ENCODE measurements around the gene UBE3D. TPM values are rescaled to one million over a fixed set of nuclear protein-coding genes. Genes with fewer than 3 reads are reported as not detected.
"Not testable (repeated sequence)": the region's sequence is repeated elsewhere in the genome, so short reads cannot be mapped to it uniquely, and the experiment has no call there.

UBE3D gene
- total RNA-seq, 1 experiment from 2014 or later: 38.0 TPM

DNA sequence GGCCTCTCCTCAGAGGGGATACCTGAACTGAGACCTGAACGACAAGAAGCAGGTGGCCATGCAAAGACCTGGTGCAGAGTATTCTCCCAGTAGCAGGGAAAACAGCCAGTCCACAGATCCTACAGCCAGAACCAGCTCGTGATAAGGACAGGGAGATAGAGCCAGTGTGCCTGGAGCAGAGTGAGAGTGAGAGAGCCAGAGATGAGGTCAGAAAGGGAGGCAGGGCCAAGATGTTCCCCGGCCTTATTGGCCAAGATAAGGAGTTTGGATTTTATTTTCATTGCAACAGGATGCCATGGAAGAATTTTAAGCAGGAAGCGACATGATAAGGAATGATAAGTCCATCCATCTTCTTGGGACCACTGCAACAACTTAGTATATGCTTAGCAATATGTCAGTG lies 111.8 kb downstream of the UBE3D start:
- POLR2A ChIA-PET (ENCODE audit: low non-redundant PET): no interaction called here
- H3K27ac ChIP-seq (ENCODE audit: low read depth, low read length, poor library complexity, severe bottlenecking): no peak overlapping the region
- no peaks in the 10 kb centered on the region for H3K9me3 ChIP-seq (ENCODE audit: low read depth, low read length, poor library complexity, severe bottlenecking)
- H3K4me1 ChIP-seq (ENCODE audit: insufficient read depth, low read length, poor library complexity, severe bottlenecking): peaks cover 15% of the 10 kb centered on the region
- H3K4me3 ChIP-seq (ENCODE audit: low read depth, low read length, poor library complexity, severe bottlenecking): no peak overlapping the region
- H3K27me3 ChIP-seq (replicated peaks; ENCODE audit: insufficient read depth, low read depth, low read length, poor library complexity): no peaks in the 10 kb centered on the region
- no peak for TF ChIP-seq EZH2 (IDR thresholded peaks at IDR 0.05; ENCODE audit: borderline replicate concordance, low read depth, low read length, poor library complexity, severe bottlenecking)
- TF ChIP-seq, protein P1, sequence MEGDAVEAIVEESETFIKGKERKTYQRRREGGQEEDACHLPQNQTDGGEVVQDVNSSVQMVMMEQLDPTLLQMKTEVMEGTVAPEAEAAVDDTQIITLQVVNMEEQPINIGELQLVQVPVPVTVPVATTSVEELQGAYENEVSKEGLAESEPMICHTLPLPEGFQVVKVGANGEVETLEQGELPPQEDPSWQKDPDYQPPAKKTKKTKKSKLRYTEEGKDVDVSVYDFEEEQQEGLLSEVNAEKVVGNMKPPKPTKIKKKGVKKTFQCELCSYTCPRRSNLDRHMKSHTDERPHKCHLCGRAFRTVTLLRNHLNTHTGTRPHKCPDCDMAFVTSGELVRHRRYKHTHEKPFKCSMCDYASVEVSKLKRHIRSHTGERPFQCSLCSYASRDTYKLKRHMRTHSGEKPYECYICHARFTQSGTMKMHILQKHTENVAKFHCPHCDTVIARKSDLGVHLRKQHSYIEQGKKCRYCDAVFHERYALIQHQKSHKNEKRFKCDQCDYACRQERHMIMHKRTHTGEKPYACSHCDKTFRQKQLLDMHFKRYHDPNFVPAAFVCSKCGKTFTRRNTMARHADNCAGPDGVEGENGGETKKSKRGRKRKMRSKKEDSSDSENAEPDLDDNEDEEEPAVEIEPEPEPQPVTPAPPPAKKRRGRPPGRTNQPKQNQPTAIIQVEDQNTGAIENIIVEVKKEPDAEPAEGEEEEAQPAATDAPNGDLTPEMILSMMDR (conservative IDR thresholded peaks at IDR 0.05; ENCODE audit: low read depth, low read length): no peak
- CTCF ChIA-PET: no interaction called here
- no TSS peak for BruUV-seq (replicated peaks)
- no peak for DNase-seq (ENCODE audit: low spot score)
- intact Hi-C loops (cut with micrococcal nuclease; ENCODE audit: unreplicated experiment): no loop called here
- H3K36me3 ChIP-seq (ENCODE audit: insufficient read depth, low read length, poor library complexity, severe bottlenecking): no peaks in the 10 kb centered on the region

DNA sequence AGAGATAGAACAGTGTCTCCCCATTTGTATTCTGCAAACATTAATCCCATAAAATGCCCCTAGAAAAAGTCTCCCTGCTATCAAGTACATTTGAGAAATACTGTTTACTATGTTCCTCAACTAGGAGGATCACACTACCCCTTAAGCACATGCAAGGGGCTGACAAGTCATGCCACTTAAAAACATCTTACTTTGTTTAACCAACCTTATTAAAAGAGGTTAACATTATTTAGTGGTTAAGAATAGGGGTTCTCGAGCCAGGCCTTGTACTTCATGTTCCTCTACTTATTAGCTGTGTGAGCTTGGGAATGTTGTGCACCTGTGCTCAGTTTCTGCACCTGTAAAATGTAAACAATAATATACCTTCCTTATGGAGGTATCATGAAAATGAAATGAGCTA lies 113.7 kb downstream of the UBE3D start:
- Histone ChIP-seq H3K9me3 (ENCODE audit: low read depth, low read length, poor library complexity, severe bottlenecking) (no peaks in the 10 kb centered on the region), H3K27ac (ENCODE audit: low read depth, low read length, poor library complexity, severe bottlenecking) (no peak overlapping the region), H3K4me1 (ENCODE audit: insufficient read depth, low read length, poor library complexity, severe bottlenecking) (peaks cover 3% of the 10 kb centered on the region), H3K4me3 (ENCODE audit: low read depth, low read length, poor library complexity, severe bottlenecking) (no peak overlapping the region), H3K27me3 (replicated peaks; ENCODE audit: insufficient read depth, low read depth, low read length, poor library complexity) (no peaks in the 10 kb centered on the region), H3K36me3 (ENCODE audit: insufficient read depth, low read length, poor library complexity, severe bottlenecking) (no peaks in the 10 kb centered on the region)
- ChIA-PET CTCF (no interaction called here), POLR2A (ENCODE audit: low non-redundant PET) (no interaction called here)
- BruUV-seq (replicated peaks): no TSS peak
- no peak for DNase-seq (ENCODE audit: low spot score)
- intact Hi-C loops (cut with micrococcal nuclease; ENCODE audit: unreplicated experiment): no loop called here
- no peak for TF ChIP-seq EZH2 (IDR thresholded peaks at IDR 0.05; ENCODE audit: borderline replicate concordance, low read depth, low read length, poor library complexity, severe bottlenecking)
- TF ChIP-seq, protein P1 (conservative IDR thresholded peaks at IDR 0.05; ENCODE audit: low read depth, low read length): no peak

DNA sequence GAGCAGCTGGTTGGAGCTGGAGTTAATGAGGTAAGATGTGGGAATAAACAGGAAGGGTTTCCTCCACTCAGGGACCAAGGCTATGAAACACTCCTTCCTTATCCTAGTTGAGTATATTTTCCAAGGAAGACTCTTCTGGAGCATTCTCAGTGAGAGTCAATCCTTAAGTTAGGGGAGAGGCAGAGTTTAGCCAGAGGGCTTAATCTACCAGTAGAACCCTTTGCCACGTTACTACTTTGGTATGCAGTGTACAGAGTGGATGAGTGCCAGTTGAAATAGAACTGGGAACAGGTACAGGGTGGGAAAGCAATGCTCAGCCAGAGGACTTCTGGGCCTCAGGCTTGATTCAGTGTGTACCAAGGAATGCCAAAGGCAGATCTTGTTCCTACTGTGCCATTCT lies 114.3 kb downstream of the UBE3D start:
- H3K4me3 ChIP-seq (ENCODE audit: low read depth, low read length, poor library complexity, severe bottlenecking): no peak overlapping the region
- DNase-seq (ENCODE audit: low spot score): no peak
- no peak overlapping the region for H3K27ac ChIP-seq (ENCODE audit: low read depth, low read length, poor library complexity, severe bottlenecking)
- no peaks in the 10 kb centered on the region for H3K27me3 ChIP-seq (replicated peaks; ENCODE audit: insufficient read depth, low read depth, low read length, poor library complexity)
- no peaks in the 10 kb centered on the region for H3K9me3 ChIP-seq (ENCODE audit: low read depth, low read length, poor library complexity, severe bottlenecking)
- POLR2A ChIA-PET (ENCODE audit: low non-redundant PET): no interaction called here
- TF ChIP-seq, protein P1 (conservative IDR thresholded peaks at IDR 0.05; ENCODE audit: low read depth, low read length): no peak
- no peak for TF ChIP-seq EZH2 (IDR thresholded peaks at IDR 0.05; ENCODE audit: borderline replicate concordance, low read depth, low read length, poor library complexity, severe bottlenecking)
- H3K36me3 ChIP-seq (ENCODE audit: insufficient read depth, low read length, poor library complexity, severe bottlenecking): no peaks in the 10 kb centered on the region
- BruUV-seq (replicated peaks): no TSS peak
- CTCF ChIA-PET: no interaction called here
- peaks cover 3% of the 10 kb centered on the region for H3K4me1 ChIP-seq (ENCODE audit: insufficient read depth, low read length, poor library complexity, severe bottlenecking)
- intact Hi-C loops (cut with micrococcal nuclease; ENCODE audit: unreplicated experiment): no loop called here

DNA sequence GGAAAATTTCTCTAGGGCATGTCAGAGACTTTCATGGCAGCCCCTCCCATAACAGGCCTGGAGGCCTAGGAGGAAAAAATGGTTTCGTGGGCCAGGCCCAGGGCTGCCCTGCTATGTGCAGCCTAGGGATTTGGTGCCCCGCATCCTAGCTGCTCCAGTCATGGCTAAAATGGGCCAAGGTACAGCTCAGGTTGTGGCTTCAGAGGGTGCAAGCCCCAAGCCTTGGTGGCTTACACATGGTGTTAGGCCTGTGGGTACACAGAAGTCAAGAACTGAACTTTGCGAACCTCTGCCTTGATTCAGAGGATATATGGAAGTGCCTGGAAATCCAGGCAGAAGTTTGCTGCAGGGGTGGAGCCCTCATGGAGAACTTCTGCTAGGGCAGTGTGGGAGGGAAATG lies 134.7 kb downstream of the UBE3D start:
- H3K27ac ChIP-seq (ENCODE audit: low read depth, low read length, poor library complexity, severe bottlenecking); intact Hi-C loops (cut with micrococcal nuclease; ENCODE audit: unreplicated experiment); CTCF ChIA-PET; H3K27me3 ChIP-seq (replicated peaks; ENCODE audit: insufficient read depth, low read depth, low read length, poor library complexity); DNase-seq (ENCODE audit: low spot score); BruUV-seq (replicated peaks); H3K4me3 ChIP-seq (ENCODE audit: low read depth, low read length, poor library complexity, severe bottlenecking); H3K4me1 ChIP-seq (ENCODE audit: insufficient read depth, low read length, poor library complexity, severe bottlenecking); POLR2A ChIA-PET (ENCODE audit: low non-redundant PET): not testable (repeated sequence)
- peaks cover 26% of the 10 kb centered on the region for H3K36me3 ChIP-seq (ENCODE audit: insufficient read depth, low read length, poor library complexity, severe bottlenecking)
- H3K9me3 ChIP-seq (ENCODE audit: low read depth, low read length, poor library complexity, severe bottlenecking): peaks cover 27% of the 10 kb centered on the region
